HepG2 (cell line): ENCODE data around the gene NDRG3. TPM values are rescaled to one million over a fixed set of nuclear protein-coding genes. Genes with fewer than 3 reads are reported as not detected.

ENCODE experiments used
- ARHGAP35 ChIP-seq: sonication (generic); formaldehyde crosslinking; IDR thresholded peaks from 2 replicates; pipeline ENCODE4 v1.9.0; 2022; ENCODE audit warnings: mild to moderate bottlenecking, inconsistent platforms, moderate library complexity, missing genetic modification reagents, borderline replicate concordance
- CREM ChIP-seq, 2 experiments: sonication (generic) in 1 of 2; formaldehyde crosslinking in 1 of 2; IDR thresholded peaks; 2 replicates each; pipeline versions ENCODE4 v1.4.0 to v1.6.1; 2016 to 2020; ENCODE audit warnings: antibody characterized with exemption in 1 of 2, mild to moderate bottlenecking in 1 of 2, missing genetic modification reagents in 1 of 2
- DR1 ChIP-seq: sonication (generic); formaldehyde crosslinking; IDR thresholded peaks from 2 replicates; pipeline ENCODE4 v1.8.0; 2021; ENCODE audit warnings: mild to moderate bottlenecking, missing genetic modification reagents, inconsistent platforms
- EP300 ChIP-seq, 3 experiments: sonication (generic) in 1 of 3; formaldehyde crosslinking in 1 of 3; IDR thresholded peaks; 2 replicates each; pipeline versions ENCODE4 v1.5.1 to v1.6.1; 2011 to 2020; ENCODE audit warnings: low read depth in 2 of 3, low read length in 2 of 3, borderline replicate concordance in 1 of 3, improper control_type of control experiment in 1 of 3, mild to moderate bottlenecking in 1 of 3, missing genetic modification reagents in 1 of 3, moderate library complexity in 1 of 3
- FOSL1 ChIP-seq: sonication (generic); formaldehyde crosslinking; IDR thresholded peaks from 2 replicates; pipeline ENCODE4 v1.9.0; 2021; ENCODE audit warnings: missing genetic modification reagents, borderline replicate concordance
- RARG ChIP-seq: sonication (generic); formaldehyde crosslinking; IDR thresholded peaks from 2 replicates; pipeline ENCODE4 v1.4.0; 2020; ENCODE audit warnings: low read depth, mild to moderate bottlenecking, missing genetic modification reagents
- SALL2 ChIP-seq: sonication (generic); formaldehyde crosslinking; IDR thresholded peaks from 2 replicates; pipeline ENCODE4 v1.8.1; 2023; ENCODE audit warnings: mild to moderate bottlenecking, missing genetic modification reagents, inconsistent platforms
- ZNF12 ChIP-seq: sonication (generic); formaldehyde crosslinking; IDR thresholded peaks from 2 replicates; pipeline ENCODE4 v1.5.0; 2020; ENCODE audit warnings: missing genetic modification reagents
- polyA plus RNA-seq, 8 experiments: library from polyadenylated mRNA; depleted of rRNA in 3 of 8; stranded (reverse) in 7 of 8; unstranded in 1 of 8; fragments of >200 nt; fragmentation: Illumina TruSeq in 4 of 8; extraction: Trizol in 4 of 8; gene quantifications; 2 replicates each; pipeline versions ENCODE4 v1.2.1 to v1.2.3, GENCODE V29; 2011 to 2016; ENCODE audit warnings: low read depth in 4 of 8, missing spikeins in 1 of 8, mixed read lengths in 1 of 8; ENCODE audit not compliant: insufficient read depth in 1 of 8
- total RNA-seq, 5 experiments: library from RNA; depleted of rRNA; stranded (reverse); fragments of >200 nt; fragmentation: Illumina TruSeq; extraction: Trizol; gene quantifications; 2 replicates each; pipeline ENCODE4 v1.2.3, GENCODE V29; 2016; ENCODE audit warnings: low read depth in 1 of 5
- TF ChIP-seq, protein P1 (sequence below), 2 experiments: IDR thresholded peaks; 2 replicates each; pipeline ENCODE4 v1.6.1; 2011 to 2012; ENCODE audit warnings: low read length in 2 of 2, borderline replicate concordance in 1 of 2, low read depth in 1 of 2, mild to moderate bottlenecking in 1 of 2, moderate library complexity in 1 of 2

NDRG3 gene
- total and polyA plus RNA-seq, 2 of the 13 experiments (the other 11 are each of a cell fraction or from before 2014, with no cell fraction given), result 36.0 to 40.5 TPM

DNA sequence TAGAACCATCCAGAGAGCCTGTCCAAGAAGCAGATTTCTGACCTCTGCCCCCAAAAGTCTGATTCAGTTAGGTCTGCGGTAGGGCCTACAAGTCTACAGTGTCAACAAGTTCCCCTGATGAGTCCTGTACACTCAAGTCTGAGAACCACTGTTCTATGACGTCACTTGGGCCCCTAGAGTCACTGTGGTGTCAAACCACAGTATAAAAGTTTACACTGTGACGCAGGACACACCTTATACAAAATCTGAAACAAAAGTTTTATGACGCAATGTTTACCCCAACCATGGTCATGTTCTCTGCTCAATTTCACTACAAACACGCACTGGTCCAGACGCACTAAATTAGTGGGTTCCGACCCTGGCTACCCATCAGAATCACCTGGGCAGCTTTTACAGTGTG lies 117.8 kb downstream of the NDRG3 start (continued):
- TF ChIP-seq, protein P1, sequence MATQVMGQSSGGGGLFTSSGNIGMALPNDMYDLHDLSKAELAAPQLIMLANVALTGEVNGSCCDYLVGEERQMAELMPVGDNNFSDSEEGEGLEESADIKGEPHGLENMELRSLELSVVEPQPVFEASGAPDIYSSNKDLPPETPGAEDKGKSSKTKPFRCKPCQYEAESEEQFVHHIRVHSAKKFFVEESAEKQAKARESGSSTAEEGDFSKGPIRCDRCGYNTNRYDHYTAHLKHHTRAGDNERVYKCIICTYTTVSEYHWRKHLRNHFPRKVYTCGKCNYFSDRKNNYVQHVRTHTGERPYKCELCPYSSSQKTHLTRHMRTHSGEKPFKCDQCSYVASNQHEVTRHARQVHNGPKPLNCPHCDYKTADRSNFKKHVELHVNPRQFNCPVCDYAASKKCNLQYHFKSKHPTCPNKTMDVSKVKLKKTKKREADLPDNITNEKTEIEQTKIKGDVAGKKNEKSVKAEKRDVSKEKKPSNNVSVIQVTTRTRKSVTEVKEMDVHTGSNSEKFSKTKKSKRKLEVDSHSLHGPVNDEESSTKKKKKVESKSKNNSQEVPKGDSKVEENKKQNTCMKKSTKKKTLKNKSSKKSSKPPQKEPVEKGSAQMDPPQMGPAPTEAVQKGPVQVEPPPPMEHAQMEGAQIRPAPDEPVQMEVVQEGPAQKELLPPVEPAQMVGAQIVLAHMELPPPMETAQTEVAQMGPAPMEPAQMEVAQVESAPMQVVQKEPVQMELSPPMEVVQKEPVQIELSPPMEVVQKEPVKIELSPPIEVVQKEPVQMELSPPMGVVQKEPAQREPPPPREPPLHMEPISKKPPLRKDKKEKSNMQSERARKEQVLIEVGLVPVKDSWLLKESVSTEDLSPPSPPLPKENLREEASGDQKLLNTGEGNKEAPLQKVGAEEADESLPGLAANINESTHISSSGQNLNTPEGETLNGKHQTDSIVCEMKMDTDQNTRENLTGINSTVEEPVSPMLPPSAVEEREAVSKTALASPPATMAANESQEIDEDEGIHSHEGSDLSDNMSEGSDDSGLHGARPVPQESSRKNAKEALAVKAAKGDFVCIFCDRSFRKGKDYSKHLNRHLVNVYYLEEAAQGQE (IDR thresholded peaks at IDR 0.05; ENCODE audit: borderline replicate concordance in 1 of 2, low read depth in 1 of 2, low read length in 2 of 2), result no peak
- TF ChIP-seq FOSL1 (CRISPR knock-in tag) (no peak), RARG (CRISPR knock-in tag) (no peak), SALL2 (CRISPR knock-in tag) (no peak), EP300 (IDR thresholded peaks at IDR 0.05; ENCODE audit: low read depth in 2 of 2, low read length in 2 of 2) (no peak), EP300 (CRISPR knock-in tag; IDR thresholded peaks at IDR 0.05; ENCODE audit: borderline replicate concordance) (0 out of 2 replicates have a peak, but pooled peaks have one; percentile 22), ZNF12 (CRISPR knock-in tag) (peak; percentile 8; the same call in 1 of the 2 replicates), ARHGAP35 (CRISPR knock-in tag) (no peak), CREM (IDR thresholded peaks at IDR 0.05) (peak; percentile 70), CREM (CRISPR knock-in tag; IDR thresholded peaks at IDR 0.05) (no peak), DR1 (CRISPR knock-in tag) (no peak)
